IMR-90 (cell line): Measurements from ENCODE around the gene YIPF3. TPM values are rescaled to one million over a fixed set of nuclear protein-coding genes. Genes with fewer than 3 reads are reported as not detected.

ENCODE experiments used
- ATAC-seq: fragments of 200-7000 bp; cut with Tn5 transposase; 2 replicates; pipeline ENCODE4 v1.9.1; 2020; ENCODE audit warnings: low read depth, mild to moderate bottlenecking, moderate library complexity
- BruUV-seq: library from RNA; stranded (reverse); fragments of 400-500 nt; replicated peaks from 2 replicates; lab custom pipeline; 2021; lab: Mats Ljungman, UMichigan
- CTCF ChIA-PET: fragments of 300-600 bp; formaldehyde crosslinking; extraction: SDS; loops from one replicate; lab custom pipeline; 2021; ENCODE audit warnings: antibody characterized with exemption; lab: Yijun Ruan, JAX
- POLR2A ChIA-PET: fragments of 300-600 bp; sonication (Branson Sonifier 250); formaldehyde crosslinking; loops from one replicate; lab custom pipeline; 2022; ENCODE audit warnings: antibody characterized with exemption; ENCODE audit not compliant: unreplicated experiment; lab: Charles Lee
- DNase-seq: peaks from one replicate; pipeline ENCODE4 v3.0.0; 2013
- H2AFZ ChIP-seq: replicated peaks from 2 replicates; pipeline ENCODE3; 2013; ENCODE audit warnings: low read length, mild to moderate bottlenecking; ENCODE audit not compliant: poor library complexity
- H2AK5ac ChIP-seq: 2 replicates; pipeline ENCODE4 v1.6.1; 2013; ENCODE audit warnings: low read depth, low read length, inconsistent platforms
- H2AK9ac ChIP-seq: replicated peaks from 2 replicates; pipeline ENCODE3; 2013; ENCODE audit warnings: mild to moderate bottlenecking, low read depth, low read length, moderate library complexity; ENCODE audit not compliant: poor library complexity
- H2BK120ac ChIP-seq: 2 replicates; pipeline ENCODE4 v1.6.1; 2013; ENCODE audit warnings: low read depth, low read length, inconsistent platforms
- H2BK15ac ChIP-seq: 3 replicates; pipeline ENCODE4 v1.6.1; 2013; ENCODE audit warnings: low read depth, low read length, inconsistent platforms
- H2BK20ac ChIP-seq: 2 replicates; pipeline ENCODE4 v1.6.1; 2013; ENCODE audit warnings: low read depth, mild to moderate bottlenecking, inconsistent platforms, low read length, moderate library complexity
- H2BK5ac ChIP-seq: 2 replicates; pipeline ENCODE4 v1.6.1; 2013; ENCODE audit warnings: mild to moderate bottlenecking, low read depth, low read length, inconsistent platforms; ENCODE audit not compliant: poor library complexity, severe bottlenecking
- H3K14ac ChIP-seq: replicated peaks from 2 replicates; pipeline ENCODE4 v1.6.1; 2013; ENCODE audit warnings: low read depth, low read length, inconsistent platforms
- H3K18ac ChIP-seq: 2 replicates; pipeline ENCODE4 v1.6.1; 2013; ENCODE audit warnings: low read depth, low read length, control low read depth
- H3K23ac ChIP-seq: 2 replicates; pipeline ENCODE4 v1.6.1; 2013; ENCODE audit warnings: low read depth, low read length, inconsistent platforms
- H3K27ac ChIP-seq: 2 replicates; pipeline ENCODE4 v1.5.1; 2013; ENCODE audit warnings: mild to moderate bottlenecking, control low read depth, low read length; ENCODE audit not compliant: insufficient read depth
- H3K27me3 ChIP-seq: 2 replicates; pipeline ENCODE4 v1.6.1; 2013; ENCODE audit warnings: low read length; ENCODE audit not compliant: control insufficient read depth, insufficient read depth
- H3K36me3 ChIP-seq: 2 replicates; pipeline ENCODE4 v1.6.1; 2013; ENCODE audit warnings: low read length, mixed read lengths; ENCODE audit not compliant: control insufficient read depth, insufficient read depth
- H3K4ac ChIP-seq: 2 replicates; pipeline ENCODE4 v1.6.1; 2013; ENCODE audit warnings: low read depth, low read length, inconsistent platforms
- H3K4me1 ChIP-seq: 2 replicates; pipeline ENCODE4 v1.6.1; 2013; ENCODE audit warnings: low read length, mixed read lengths; ENCODE audit not compliant: control insufficient read depth, insufficient read depth
- H3K4me2 ChIP-seq: 2 replicates; pipeline ENCODE4 v1.6.1; 2013; ENCODE audit warnings: low read depth, mild to moderate bottlenecking, control low read depth, low read length, moderate library complexity
- H3K4me3 ChIP-seq: 2 replicates; pipeline ENCODE4 v1.5.1; 2013; ENCODE audit warnings: low read depth, mild to moderate bottlenecking, control low read depth, low read length, moderate library complexity; ENCODE audit not compliant: insufficient read depth
- H3K56ac ChIP-seq: 2 replicates; pipeline ENCODE4 v1.6.1; 2013; ENCODE audit warnings: low read length, inconsistent platforms; ENCODE audit not compliant: insufficient read depth; ENCODE audit errors: extremely low read depth
- H3K79me1 ChIP-seq, 2 experiments: 2 replicates each; pipeline ENCODE4 v1.6.1; 2013; ENCODE audit warnings: low read length in 2 of 2, inconsistent platforms in 1 of 2, low read depth in 1 of 2
- H3K9ac ChIP-seq: 2 replicates; pipeline ENCODE4 v1.6.1; 2013; ENCODE audit warnings: low read depth, low read length, control low read depth
- H3K9me1 ChIP-seq: 2 replicates; pipeline ENCODE4 v1.6.1; 2013; ENCODE audit warnings: low read length, inconsistent platforms; ENCODE audit not compliant: insufficient read depth
- H3K9me3 ChIP-seq: 2 replicates; pipeline ENCODE4 v1.6.1; 2013; ENCODE audit warnings: low read length; ENCODE audit not compliant: control insufficient read depth, insufficient read depth
- H4K20me1 ChIP-seq: 2 replicates; pipeline ENCODE4 v1.6.1; 2013; ENCODE audit warnings: low read length, inconsistent platforms; ENCODE audit not compliant: insufficient read depth
- H4K5ac ChIP-seq: 2 replicates; pipeline ENCODE4 v1.6.1; 2013; ENCODE audit warnings: mild to moderate bottlenecking, low read depth, low read length, control low read depth
- H4K8ac ChIP-seq, 2 experiments: 2 replicates each; pipeline ENCODE4 v1.6.1; 2013; ENCODE audit warnings: low read depth in 2 of 2, low read length in 2 of 2, control low read depth in 1 of 2, inconsistent platforms in 1 of 2
- H4K91ac ChIP-seq: 2 replicates; pipeline ENCODE4 v1.6.1; 2013; ENCODE audit warnings: low read depth, low read length, inconsistent platforms; ENCODE audit not compliant: insufficient read depth
- CHD1 ChIP-seq: IDR thresholded peaks from 2 replicates; pipeline ENCODE4 v1.6.1; 2012; ENCODE audit warnings: low read depth, low read length, improper control_type of control experiment
- CTCF ChIP-seq: conservative IDR thresholded peaks from 2 replicates; pipeline ENCODE4 v1.5.1; 2012; ENCODE audit warnings: mild to moderate bottlenecking, low read depth, low read length, improper control_type of control experiment
- FOS ChIP-seq: fragments of 150-350 bp; IDR thresholded peaks from 2 replicates; pipeline ENCODE4 v1.6.1; 2016; ENCODE audit warnings: low read depth, low read length
- MAZ ChIP-seq: IDR thresholded peaks from 2 replicates; pipeline ENCODE4 v1.6.1; 2012; ENCODE audit warnings: low read depth, mild to moderate bottlenecking, low read length, improper control_type of control experiment, moderate library complexity, borderline replicate concordance
- MXI1 ChIP-seq: IDR thresholded peaks from 2 replicates; pipeline ENCODE4 v1.6.1; 2012; ENCODE audit warnings: low read depth, mild to moderate bottlenecking, low read length, moderate library complexity, borderline replicate concordance
- NFE2L2 ChIP-seq: fragments of 150-350 bp; IDR thresholded peaks from 2 replicates; pipeline ENCODE4 v1.6.1; 2016; ENCODE audit warnings: low read depth, mild to moderate bottlenecking, low read length
- POLR2A ChIP-seq: IDR thresholded peaks from 2 replicates; pipeline ENCODE4 v1.6.1; 2012; ENCODE audit warnings: mild to moderate bottlenecking, low read depth, low read length
- RAD21 ChIP-seq: IDR thresholded peaks from 2 replicates; pipeline ENCODE4 v1.6.1; 2012; ENCODE audit warnings: low read length, improper control_type of control experiment
- RCOR1 ChIP-seq: IDR thresholded peaks from 2 replicates; pipeline ENCODE4 v1.6.1; 2012; ENCODE audit warnings: mild to moderate bottlenecking, low read length, improper control_type of control experiment; ENCODE audit not compliant: insufficient replicate concordance
- RFX5 ChIP-seq: IDR thresholded peaks from 2 replicates; pipeline ENCODE4 v1.8.0; 2012; ENCODE audit warnings: low read depth, mild to moderate bottlenecking, low read length, moderate library complexity
- SMC3 ChIP-seq: fragments of 150-350 bp; IDR thresholded peaks from 2 replicates; pipeline ENCODE4 v1.6.1; 2016; ENCODE audit warnings: low read depth, mild to moderate bottlenecking, antibody characterized with exemption, low read length, moderate library complexity
- WGBS, 2 experiments: methylation state at CpG; one replicate each; pipeline versions ENCODE4 v1.1.5 to v1.1.7; 2013; ENCODE audit warnings: missing lambda C conversion rate in 2 of 2; ENCODE audit not compliant: insufficient read length in 1 of 2; ENCODE audit errors: extremely low coverage in 2 of 2; 5-methylcytosine and 5-hydroxymethylcytosine counted together
- dilution Hi-C: fragments of 300-500 bp; cut with HindIII; formaldehyde crosslinking; loops from one replicate; pipeline ENCODE4 v1.14.3; 2018; ENCODE audit warnings: low sequenced_read_pairs; ENCODE audit not compliant: unreplicated experiment
- in situ Hi-C: fragments of 300-500 bp; cut with MboI; formaldehyde crosslinking; loops from 3 replicates; pipeline ENCODE4 v1.14.3; 2019; ENCODE audit warnings: low sequenced_read_pairs, inconsistent platforms, mixed read lengths
- intact Hi-C: fragments of 100-400 bp; cut with micrococcal nuclease; formaldehyde crosslinking; loops from 2 replicates; pipeline ENCODE4 v1.10.0; 2022
- polyA plus RNA-seq, 3 experiments: library from polyadenylated mRNA; depleted of rRNA; stranded (reverse); fragments of >200 nt; gene quantifications; 2 replicates each; pipeline ENCODE4 v1.2.3, GENCODE V29; 2012; ENCODE audit warnings: low replicate concordance in 1 of 3
- total RNA-seq: library from RNA; depleted of rRNA; stranded (reverse); fragments of >200 nt; gene quantifications from 2 replicates; pipeline ENCODE4 v1.2.3, GENCODE V29; 2012
- TF ChIP-seq, protein P1 (sequence below): fragments of 150-350 bp; IDR thresholded peaks from 2 replicates; pipeline ENCODE4 v1.6.1; 2016; ENCODE audit warnings: low read depth, mild to moderate bottlenecking, low read length, moderate library complexity, borderline replicate concordance
- TF ChIP-seq, protein P2 (sequence below): fragments of 150-350 bp; IDR thresholded peaks from 2 replicates; pipeline ENCODE4 v1.6.1; 2017; ENCODE audit warnings: mild to moderate bottlenecking, antibody characterized with exemption, low read length, low read depth

YIPF3 gene
- total and polyA plus RNA-seq, 2 of the 4 experiments (the other 2 are of a cell fraction), result 114 to 193 TPM

GRCh38 chr6:43472515-43472914 lies 44.2 kb downstream of the YIPF3 start:
- in situ Hi-C loops, result no loop called here
- CTCF ChIA-PET, result no interaction called here

More at GRCh38 chr6:43472515-43472914, 44.2 kb downstream of the YIPF3 start:
- no peak overlapping the region for H3K56ac ChIP-seq
- no peak overlapping the region for H3K4ac ChIP-seq
- no peak overlapping the region for H2AK5ac ChIP-seq
- WGBS, 2 experiments, result no CpG with 5 or more reads among the region's 4 CpGs
- no peak overlapping the region for H2BK5ac ChIP-seq
- ATAC-seq, result no peak
- no peak overlapping the region for H4K5ac ChIP-seq
- H3K27ac ChIP-seq, result no peak overlapping the region
- no peak overlapping the region for H2AK9ac ChIP-seq
- peaks cover 0 to under 1% of the 10 kb centered on the region in 2 experiments; a peak in 1 of 4 replicates for H3K79me1 ChIP-seq
- BruUV-seq, result no TSS peak
- POLR2A ChIA-PET, result no interaction called here
- intact Hi-C loops, result no loop called here
- H3K27me3 ChIP-seq, result peaks cover 17% of the 10 kb centered on the region
- H3K14ac ChIP-seq, result no peak overlapping the region
- dilution Hi-C loops, result no loop called here
- H4K20me1 ChIP-seq, result no peaks in the 10 kb centered on the region
- H2BK120ac ChIP-seq, result no peak overlapping the region
- H3K9me1 ChIP-seq, result 0 out of 2 replicates have a peak, but pooled peaks cover 5% of the 10 kb centered on the region
- no peaks in the 10 kb centered on the region for H3K36me3 ChIP-seq
- TF ChIP-seq RAD21 (no peak), SMC3 (no peak), RCOR1 (no peak), FOS (no peak), NFE2L2 (no peak), CHD1 (no peak), MXI1 (no peak), POLR2A (no peak), RFX5 (no peak), CTCF (no peak), MAZ (no peak)
- TF ChIP-seq, protein P1, sequence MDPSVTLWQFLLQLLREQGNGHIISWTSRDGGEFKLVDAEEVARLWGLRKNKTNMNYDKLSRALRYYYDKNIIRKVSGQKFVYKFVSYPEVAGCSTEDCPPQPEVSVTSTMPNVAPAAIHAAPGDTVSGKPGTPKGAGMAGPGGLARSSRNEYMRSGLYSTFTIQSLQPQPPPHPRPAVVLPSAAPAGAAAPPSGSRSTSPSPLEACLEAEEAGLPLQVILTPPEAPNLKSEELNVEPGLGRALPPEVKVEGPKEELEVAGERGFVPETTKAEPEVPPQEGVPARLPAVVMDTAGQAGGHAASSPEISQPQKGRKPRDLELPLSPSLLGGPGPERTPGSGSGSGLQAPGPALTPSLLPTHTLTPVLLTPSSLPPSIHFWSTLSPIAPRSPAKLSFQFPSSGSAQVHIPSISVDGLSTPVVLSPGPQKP, result no peak
- TF ChIP-seq, protein P2, sequence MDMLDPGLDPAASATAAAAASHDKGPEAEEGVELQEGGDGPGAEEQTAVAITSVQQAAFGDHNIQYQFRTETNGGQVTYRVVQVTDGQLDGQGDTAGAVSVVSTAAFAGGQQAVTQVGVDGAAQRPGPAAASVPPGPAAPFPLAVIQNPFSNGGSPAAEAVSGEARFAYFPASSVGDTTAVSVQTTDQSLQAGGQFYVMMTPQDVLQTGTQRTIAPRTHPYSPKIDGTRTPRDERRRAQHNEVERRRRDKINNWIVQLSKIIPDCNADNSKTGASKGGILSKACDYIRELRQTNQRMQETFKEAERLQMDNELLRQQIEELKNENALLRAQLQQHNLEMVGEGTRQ, result no peak
- H2BK15ac ChIP-seq, result no peak overlapping the region
- no peak overlapping the region for H4K8ac ChIP-seq
- DNase-seq, result no peak
- no peak overlapping the region for H3K4me3 ChIP-seq
- no peaks in the 10 kb centered on the region for H3K4me1 ChIP-seq
- no peak overlapping the region for H3K4me2 ChIP-seq
- H2BK20ac ChIP-seq, result no peak overlapping the region
- H2AFZ ChIP-seq, result no peak overlapping the region
- no peak overlapping the region for H3K23ac ChIP-seq
- H4K91ac ChIP-seq, result no peak overlapping the region
- no peaks in the 10 kb centered on the region for H3K9me3 ChIP-seq
- H3K9ac ChIP-seq, result no peak overlapping the region
- no peak overlapping the region for H3K18ac ChIP-seq
